PFSK-1 (cell line): ENCODE measurements around the gene OFD1. TPM values are rescaled to one million over a fixed set of nuclear protein-coding genes. Genes with fewer than 3 reads are reported as not detected.

Experiments used
- FOXP2 ChIP-seq: optimal IDR thresholded peaks from 2 replicates; pipeline ENCODE3; 2011; ENCODE audit warnings: borderline replicate concordance, control low read depth, inconsistent platforms; ENCODE audit not compliant: insufficient read depth; ENCODE audit errors: extremely low read length, extremely low read depth
- POLR2AphosphoS5 ChIP-seq: IDR thresholded peaks from 2 replicates; pipeline ENCODE4 v1.6.1; 2012; ENCODE audit warnings: low read depth, mild to moderate bottlenecking, control low read depth, low read length, moderate library complexity
- REST ChIP-seq, 2 experiments: IDR thresholded peaks; 2 replicates each; pipeline versions ENCODE4 v1.6.1 to v1.8.0; 2011 to 2012; ENCODE audit warnings: low read depth in 2 of 2, low read length in 2 of 2, control low read depth in 1 of 2, inconsistent platforms in 1 of 2, mild to moderate bottlenecking in 1 of 2, moderate library complexity in 1 of 2; ENCODE audit not compliant: insufficient read depth in 1 of 2
- SIN3A ChIP-seq: IDR thresholded peaks from 2 replicates; pipeline ENCODE4 v1.6.1; 2012; ENCODE audit warnings: mild to moderate bottlenecking, low read length, moderate library complexity, borderline replicate concordance; ENCODE audit not compliant: insufficient read depth
- TAF1 ChIP-seq: IDR thresholded peaks from 2 replicates; pipeline ENCODE4 v1.6.1; 2012; ENCODE audit warnings: low read length, control low read depth, borderline replicate concordance; ENCODE audit not compliant: insufficient read depth
- polyA plus RNA-seq: library from polyadenylated mRNA; unstranded; fragments of >200 nt; gene quantifications from one replicate; pipeline ENCODE4 v1.2.1, GENCODE V29; 2012; ENCODE audit warnings: low read depth, missing spikeins; ENCODE audit not compliant: insufficient read length

Gene OFD1
- 6.5 TPM for polyA plus RNA-seq

- TF ChIP-seq TAF1 = no peak; the same call in 1 of the 2 replicates
- TF ChIP-seq POLR2AphosphoS5 = peak; percentile 68
- no peak for TF ChIP-seq REST (IDR thresholded peaks at IDR 0.05; ENCODE audit: insufficient read depth in 1 of 2, low read depth in 2 of 2, low read length in 2 of 2)
- TF ChIP-seq FOXP2 = peak; percentile 27
- peak; percentile 39; the same call in 1 of the 2 replicates for TF ChIP-seq SIN3A
Measured at GRCh38 chrX:13734278-13735172, at the start of gene OFD1, which contains the start of gene TRAPPC2. OFD1 (plus strand) TSS chrX:13734748; CDS start chrX:13735072, 324 bp downstream. TRAPPC2 (minus strand) TSS chrX:13734620; CDS start chrX:13719963, 14,657 bp downstream.

- no peak for TF ChIP-seq POLR2AphosphoS5
- no peak for TF ChIP-seq FOXP2
Measured at GRCh38 chrX:13685126-13685763, 49.3 kb upstream of the OFD1 start.

- TF ChIP-seq TAF1 (no peak), POLR2AphosphoS5 (no peak), REST (IDR thresholded peaks at IDR 0.05; ENCODE audit: insufficient read depth in 1 of 2, low read depth in 2 of 2, low read length in 2 of 2) (no peak), FOXP2 (no peak), SIN3A (no peak)
Measured at GRCh38 chrX:13687203-13687602, 47.3 kb upstream of the OFD1 start.

- no peak for TF ChIP-seq POLR2AphosphoS5
Measured at GRCh38 chrX:13688384-13688957, 46.1 kb upstream of the OFD1 start.

GRCh38 chrX:13688958-13689740 lies 45.4 kb upstream of the OFD1 start, which contains the start of gene RAB9A:
RAB9A (plus strand) TSS chrX:13689128; CDS start chrX:13708747, 19,619 bp downstream.
- TF ChIP-seq REST (IDR thresholded peaks at IDR 0.05; ENCODE audit: insufficient read depth in 1 of 2, low read depth in 2 of 2, low read length in 2 of 2) (no peak), POLR2AphosphoS5 (peak; percentile 82), SIN3A (no peak), FOXP2 (peak; percentile 52), TAF1 (no peak)
